Stomach (tissue), 4 donors: Measurements from ENCODE around the gene GOLGA3.

Source experiments
- CTCF ChIP-seq, 7 experiments: fragments of 450-650 bp in 4 of 7; fragments of 200-600 bp in 3 of 7; sonication (generic) in 3 of 7; IDR thresholded peaks; one replicate each; pipeline ENCODE4 v1.5.1; 2016 to 2019; ENCODE audit warnings: antibody characterized with exemption in 7 of 7, control low read depth in 2 of 7, mild to moderate bottlenecking in 1 of 7
- POLR2A ChIP-seq, 4 donors: fragments of 450-650 bp; IDR thresholded peaks; one replicate each; pipeline ENCODE4 v1.6.1; 2016; ENCODE audit warnings: antibody characterized with exemption in 4 of 4, control low read depth in 2 of 4, mild to moderate bottlenecking in 1 of 4, moderate library complexity in 1 of 4

GRCh38 chr12:132839558-132840235 lies 11.0 kb upstream of the GOLGA3 start:
- TF ChIP-seq CTCF (IDR thresholded peaks at IDR 0.05) (no peak), POLR2A (IDR thresholded peaks at IDR 0.05) (no peak)
